GM19455 (cell line): ENCODE measurements around the gene AKAP13.
"Not testable (repeated sequence)": the region's sequence is repeated elsewhere in the genome, so short reads cannot be mapped to it uniquely, and the experiment has no call there.

Experiments
- ATAC-seq: cut with Tn5 transposase; IDR thresholded peaks from one replicate; pipeline ENCODE4 v1.9.1; 2021; ENCODE audit not compliant: unreplicated experiment

Gene AKAP13

GRCh38 chr15:85380217-85380811 is at the start of gene AKAP13:
Gene AKAP13, plus strand, starts transcription at chr15:85380603. Its CDS starts 105,118 bp downstream, at chr15:85485721.
- peak; percentile 86 for ATAC-seq

- ATAC-seq = peak; percentile 72
Observed at GRCh38 chr15:85330901-85331588, 49.4 kb upstream of the AKAP13 start.

- no peak for ATAC-seq
Observed at GRCh38 chr15:85331655-85332285, 48.6 kb upstream of the AKAP13 start.

GRCh38 chr15:85333132-85333831 is 47.1 kb upstream of the AKAP13 start:
- ATAC-seq = no peak

GRCh38 chr15:85334241-85334640 is 46.2 kb upstream of the AKAP13 start:
- no peak for ATAC-seq

GRCh38 chr15:85335193-85335942 is 45.0 kb upstream of the AKAP13 start:
- ATAC-seq = no peak

GRCh38 chr15:85336880-85337279 is 43.5 kb upstream of the AKAP13 start:
- no peak for ATAC-seq

GRCh38 chr15:85337425-85338074 is 42.9 kb upstream of the AKAP13 start:
- no peak for ATAC-seq

- ATAC-seq = no peak
Observed at GRCh38 chr15:85340321-85340665, 40.1 kb upstream of the AKAP13 start.

- no peak for ATAC-seq
Observed at GRCh38 chr15:85340852-85341251, 39.6 kb upstream of the AKAP13 start.

GRCh38 chr15:85342163-85342562 is 38.2 kb upstream of the AKAP13 start:
- ATAC-seq = not testable (repeated sequence)

- not testable (repeated sequence) for ATAC-seq
Observed at GRCh38 chr15:85343443-85343842, 37.0 kb upstream of the AKAP13 start.

- ATAC-seq = not testable (repeated sequence)
Observed at GRCh38 chr15:85344241-85344640, 36.2 kb upstream of the AKAP13 start.

GRCh38 chr15:85344653-85345114 is 35.7 kb upstream of the AKAP13 start:
- not testable (repeated sequence) for ATAC-seq

GRCh38 chr15:85345196-85345918 is 35.0 kb upstream of the AKAP13 start:
- not testable (repeated sequence) for ATAC-seq

- not testable (repeated sequence) for ATAC-seq
Observed at GRCh38 chr15:85346462-85347084, 33.8 kb upstream of the AKAP13 start.

GRCh38 chr15:85347264-85348047 is 32.9 kb upstream of the AKAP13 start:
- not testable (repeated sequence) for ATAC-seq

GRCh38 chr15:85348048-85348766 is 32.2 kb upstream of the AKAP13 start:
- not testable (repeated sequence) for ATAC-seq
